ENCODE data around the gene ORMDL1. TPM values are rescaled to one million over a fixed set of nuclear protein-coding genes. Genes with fewer than 3 reads are reported as not detected.

Gene ORMDL1
- total and polyA plus RNA-seq, 2 of the 13 experiments (the other 11 are each of a cell fraction or from before 2014, with no cell fraction given): 67.5 to 160 TPM

DNA sequence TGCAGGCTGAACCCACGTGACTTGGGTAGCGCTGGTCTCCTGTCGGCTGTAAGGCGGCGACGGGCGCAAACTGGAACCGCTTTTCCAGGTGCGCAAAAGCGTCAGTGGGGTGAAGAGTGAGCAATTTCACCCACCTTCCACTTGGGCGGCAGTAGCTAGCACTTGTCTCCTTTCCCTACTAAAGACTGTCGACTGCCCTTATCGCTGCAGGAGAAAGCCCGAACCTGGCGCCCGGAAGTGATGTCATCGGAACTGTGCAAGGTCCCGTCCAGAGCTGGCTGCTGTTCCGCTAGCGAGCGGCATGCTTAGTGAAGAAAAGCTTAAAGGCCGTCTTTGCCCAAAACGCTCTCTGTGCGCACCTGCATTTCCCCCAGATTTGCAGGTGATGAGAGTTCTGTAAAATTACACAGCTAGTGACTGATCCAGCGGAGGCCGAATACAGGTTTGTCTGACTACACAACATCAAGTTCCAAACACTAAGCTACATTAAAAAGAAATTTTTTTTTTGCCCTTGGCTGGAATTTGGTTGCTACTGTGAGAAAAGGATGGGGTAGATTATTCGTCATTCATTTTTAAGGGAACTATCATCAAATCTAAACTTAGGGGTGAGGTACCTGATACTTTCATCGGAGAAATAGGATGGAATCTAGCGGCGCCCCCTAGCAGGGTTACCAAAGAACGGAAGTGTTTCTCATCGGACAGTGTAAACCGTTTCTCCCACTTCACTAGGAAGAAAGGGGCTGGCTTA, 21.4 kb downstream of the ORMDL1 start, which contains the start of gene OSGEPL1 (continued):
- TF ChIP-seq SAP130 (CRISPR knock-in tag; IDR thresholded peaks at IDR 0.05; ENCODE audit: low read depth): peak; percentile 94
- TF ChIP-seq SSRP1 (CRISPR knock-in tag; IDR thresholded peaks at IDR 0.05): peak; percentile 91
- no peak for TF ChIP-seq ZNF549 (CRISPR knock-in tag; IDR thresholded peaks at IDR 0.05)
- TF ChIP-seq MAFG (CRISPR knock-in tag; IDR thresholded peaks at IDR 0.05): no peak
- TF ChIP-seq SRSF1 (optimal IDR thresholded peaks at IDR 0.05; ENCODE audit: low read depth, low read length): peak; percentile 35
- no peak for TF ChIP-seq CHD2 (IDR thresholded peaks at IDR 0.05; ENCODE audit: low read depth, low read length)
- TF ChIP-seq RORA (CRISPR knock-in tag; IDR thresholded peaks at IDR 0.05): no peak
- TF ChIP-seq, protein P1, sequence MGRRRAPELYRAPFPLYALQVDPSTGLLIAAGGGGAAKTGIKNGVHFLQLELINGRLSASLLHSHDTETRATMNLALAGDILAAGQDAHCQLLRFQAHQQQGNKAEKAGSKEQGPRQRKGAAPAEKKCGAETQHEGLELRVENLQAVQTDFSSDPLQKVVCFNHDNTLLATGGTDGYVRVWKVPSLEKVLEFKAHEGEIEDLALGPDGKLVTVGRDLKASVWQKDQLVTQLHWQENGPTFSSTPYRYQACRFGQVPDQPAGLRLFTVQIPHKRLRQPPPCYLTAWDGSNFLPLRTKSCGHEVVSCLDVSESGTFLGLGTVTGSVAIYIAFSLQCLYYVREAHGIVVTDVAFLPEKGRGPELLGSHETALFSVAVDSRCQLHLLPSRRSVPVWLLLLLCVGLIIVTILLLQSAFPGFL (CRISPR knock-in tag; IDR thresholded peaks at IDR 0.05): no peak
- peak; percentile 91 for TF ChIP-seq GABPA (IDR thresholded peaks at IDR 0.05; ENCODE audit: low read depth, low read length)
- peak; percentile 92 for TF ChIP-seq GABPA (CRISPR knock-in tag; IDR thresholded peaks at IDR 0.05; ENCODE audit: low read depth)
- TF ChIP-seq XBP1 (CRISPR knock-in tag; IDR thresholded peaks at IDR 0.05): no peak
- TF ChIP-seq POGK (CRISPR knock-in tag; conservative IDR thresholded peaks at IDR 0.05): peak; percentile 86; the same call in 1 of the 2 replicates
- 0 out of 2 replicates have a peak, but pooled peaks have one; percentile 47 for TF ChIP-seq ZNF451 (CRISPR knock-in tag; IDR thresholded peaks at IDR 0.05)
- no peak for TF ChIP-seq ZNF841 (CRISPR knock-in tag; IDR thresholded peaks at IDR 0.05; ENCODE audit: borderline replicate concordance)
- no peak for TF ChIP-seq ZNF510 (CRISPR knock-in tag; IDR thresholded peaks at IDR 0.05; ENCODE audit: low read depth)
- peak; percentile 88 for TF ChIP-seq CSRNP1 (CRISPR knock-in tag; IDR thresholded peaks at IDR 0.05)
- no peak for TF ChIP-seq ZNF550 (CRISPR knock-in tag; IDR thresholded peaks at IDR 0.05; ENCODE audit: borderline replicate concordance)
- no peak for TF ChIP-seq ZNF672 (CRISPR knock-in tag; IDR thresholded peaks at IDR 0.05)
- peak; percentile 62 for TF ChIP-seq TEAD3 (CRISPR knock-in tag; optimal IDR thresholded peaks at IDR 0.05; ENCODE audit: borderline replicate concordance)
- TF ChIP-seq ZNF614 (CRISPR knock-in tag; IDR thresholded peaks at IDR 0.05; ENCODE audit: borderline replicate concordance): peak; percentile 69
- TF ChIP-seq THAP8 (CRISPR knock-in tag; IDR thresholded peaks at IDR 0.05; ENCODE audit: borderline replicate concordance): peak; percentile 30; the same call in 1 of the 2 replicates
- no peak for TF ChIP-seq MAFK (conservative IDR thresholded peaks at IDR 0.05 in 1 of 2, IDR thresholded peaks at IDR 0.05 in 1 of 2; ENCODE audit: low read length in 2 of 2)
- TF ChIP-seq, protein P2, sequence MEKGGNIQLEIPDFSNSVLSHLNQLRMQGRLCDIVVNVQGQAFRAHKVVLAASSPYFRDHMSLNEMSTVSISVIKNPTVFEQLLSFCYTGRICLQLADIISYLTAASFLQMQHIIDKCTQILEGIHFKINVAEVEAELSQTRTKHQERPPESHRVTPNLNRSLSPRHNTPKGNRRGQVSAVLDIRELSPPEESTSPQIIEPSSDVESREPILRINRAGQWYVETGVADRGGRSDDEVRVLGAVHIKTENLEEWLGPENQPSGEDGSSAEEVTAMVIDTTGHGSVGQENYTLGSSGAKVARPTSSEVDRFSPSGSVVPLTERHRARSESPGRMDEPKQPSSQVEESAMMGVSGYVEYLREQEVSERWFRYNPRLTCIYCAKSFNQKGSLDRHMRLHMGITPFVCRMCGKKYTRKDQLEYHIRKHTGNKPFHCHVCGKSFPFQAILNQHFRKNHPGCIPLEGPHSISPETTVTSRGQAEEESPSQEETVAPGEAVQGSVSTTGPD (CRISPR knock-in tag; IDR thresholded peaks at IDR 0.05): no peak
